DOHH2 (cell line): ENCODE data around the gene RTP4.

ENCODE experiments used
- H3F3A ChIP-seq: fragments of 200-600 bp; sonication (generic), shearing (Covaris generic); 2 replicates; pipeline ENCODE4 v1.6.0; 2016; ENCODE audit warnings: antibody characterized with exemption, mild to moderate bottlenecking; ENCODE audit not compliant: control insufficient read depth, insufficient read depth
- H3K27ac ChIP-seq: fragments of 200-600 bp; sonication (generic); 2 replicates; pipeline ENCODE4 v1.5.1; 2014; ENCODE audit warnings: low read depth, mild to moderate bottlenecking, low read length, moderate library complexity
- H3K27me3 ChIP-seq: fragments of 200-600 bp; sonication (generic); 2 replicates; pipeline ENCODE4 v1.6.1; 2014; ENCODE audit warnings: mild to moderate bottlenecking, low read length, mixed read lengths; ENCODE audit not compliant: control insufficient read depth
- H3K36me3 ChIP-seq: fragments of 200-600 bp; sonication (generic); 2 replicates; pipeline ENCODE4 v1.6.1; 2014; ENCODE audit warnings: mild to moderate bottlenecking, low read length, moderate library complexity, mixed read lengths; ENCODE audit not compliant: control insufficient read depth
- H3K4me1 ChIP-seq: fragments of 200-600 bp; sonication (generic); 2 replicates; pipeline ENCODE4 v1.6.1; 2014; ENCODE audit warnings: mild to moderate bottlenecking, low read length, mixed read lengths; ENCODE audit not compliant: control insufficient read depth
- H3K4me2 ChIP-seq: fragments of 200-600 bp; sonication (generic); 2 replicates; pipeline ENCODE4 v1.6.0; 2014; ENCODE audit warnings: mild to moderate bottlenecking, low read length, moderate library complexity
- H3K4me3 ChIP-seq: fragments of 200-600 bp; sonication (generic); 2 replicates; pipeline ENCODE4 v1.5.1; 2014; ENCODE audit warnings: mild to moderate bottlenecking, low read length, mixed read lengths
- H3K79me2 ChIP-seq: fragments of 200-600 bp; sonication (generic); 2 replicates; pipeline ENCODE4 v1.6.1; 2014; ENCODE audit warnings: mild to moderate bottlenecking, low read length, mixed read lengths; ENCODE audit not compliant: control insufficient read depth
- H3K9me2 ChIP-seq: fragments of 200-600 bp; sonication (generic); replicated peaks from 2 replicates; pipeline ENCODE4 v1.6.1; 2014; ENCODE audit warnings: mild to moderate bottlenecking, low read length, mixed read lengths; ENCODE audit not compliant: control insufficient read depth
- H3K9me3 ChIP-seq: fragments of 200-600 bp; sonication (generic); 2 replicates; pipeline ENCODE4 v1.6.1; 2014; ENCODE audit warnings: antibody characterized with exemption, low read length, mixed read lengths; ENCODE audit not compliant: control insufficient read depth, insufficient read depth
- H4K20me1 ChIP-seq: fragments of 200-600 bp; sonication (generic); 2 replicates; pipeline ENCODE4 v1.6.0; 2014; ENCODE audit warnings: low read depth, mild to moderate bottlenecking, antibody characterized with exemption, low read length, moderate library complexity; ENCODE audit not compliant: control insufficient read depth, insufficient read depth
- EZH2phosphoT487 ChIP-seq: fragments of 200-600 bp; sonication (generic); IDR thresholded peaks from 2 replicates; pipeline ENCODE4 v1.6.1; 2017; ENCODE audit warnings: borderline replicate concordance, mild to moderate bottlenecking, antibody characterized with exemption, low read length, moderate library complexity, mixed read lengths
- TF ChIP-seq, protein P1 (sequence below): fragments of 200-600 bp; sonication (generic); IDR thresholded peaks from one replicate; pipeline ENCODE4 v1.5.1; 2014; ENCODE audit warnings: antibody characterized with exemption, mild to moderate bottlenecking, low read depth, low read length; ENCODE audit not compliant: poor library complexity, severe bottlenecking

The RTP4 gene

DNA sequence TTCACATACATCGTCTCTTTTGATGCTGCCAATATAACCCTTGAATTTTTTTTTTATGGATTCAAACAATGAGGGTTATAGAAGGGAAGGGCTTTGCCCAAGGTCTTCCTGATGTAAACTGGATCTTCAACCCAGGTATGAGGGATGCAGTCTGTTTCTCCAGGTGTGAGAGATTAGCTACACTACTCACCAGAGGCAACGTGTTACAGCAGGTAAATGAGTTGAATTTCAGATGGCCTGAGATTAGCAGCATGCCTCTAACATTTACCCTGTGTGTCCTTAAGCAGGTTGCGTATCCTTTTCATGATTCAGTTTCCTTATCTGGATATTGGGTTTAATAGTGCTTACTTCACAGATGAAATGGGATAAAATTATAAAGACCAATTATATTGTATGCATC, 1.9 kb downstream of the RTP4 start:
- TF ChIP-seq, protein P1, sequence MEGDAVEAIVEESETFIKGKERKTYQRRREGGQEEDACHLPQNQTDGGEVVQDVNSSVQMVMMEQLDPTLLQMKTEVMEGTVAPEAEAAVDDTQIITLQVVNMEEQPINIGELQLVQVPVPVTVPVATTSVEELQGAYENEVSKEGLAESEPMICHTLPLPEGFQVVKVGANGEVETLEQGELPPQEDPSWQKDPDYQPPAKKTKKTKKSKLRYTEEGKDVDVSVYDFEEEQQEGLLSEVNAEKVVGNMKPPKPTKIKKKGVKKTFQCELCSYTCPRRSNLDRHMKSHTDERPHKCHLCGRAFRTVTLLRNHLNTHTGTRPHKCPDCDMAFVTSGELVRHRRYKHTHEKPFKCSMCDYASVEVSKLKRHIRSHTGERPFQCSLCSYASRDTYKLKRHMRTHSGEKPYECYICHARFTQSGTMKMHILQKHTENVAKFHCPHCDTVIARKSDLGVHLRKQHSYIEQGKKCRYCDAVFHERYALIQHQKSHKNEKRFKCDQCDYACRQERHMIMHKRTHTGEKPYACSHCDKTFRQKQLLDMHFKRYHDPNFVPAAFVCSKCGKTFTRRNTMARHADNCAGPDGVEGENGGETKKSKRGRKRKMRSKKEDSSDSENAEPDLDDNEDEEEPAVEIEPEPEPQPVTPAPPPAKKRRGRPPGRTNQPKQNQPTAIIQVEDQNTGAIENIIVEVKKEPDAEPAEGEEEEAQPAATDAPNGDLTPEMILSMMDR: no peak
- TF ChIP-seq EZH2phosphoT487: no peak
- H3K4me2 ChIP-seq: no peak overlapping the region
- no peaks in the 10 kb centered on the region for H3F3A ChIP-seq
- no peaks in the 10 kb centered on the region for H4K20me1 ChIP-seq
- H3K36me3 ChIP-seq: no peaks in the 10 kb centered on the region
- no peaks in the 10 kb centered on the region for H3K9me3 ChIP-seq
- no peaks in the 10 kb centered on the region for H3K79me2 ChIP-seq
- H3K9me2 ChIP-seq: no peaks in the 10 kb centered on the region
- no peak overlapping the region for H3K4me3 ChIP-seq
- H3K27ac ChIP-seq: no peak overlapping the region
- H3K4me1 ChIP-seq: no peaks in the 10 kb centered on the region
- no peaks in the 10 kb centered on the region for H3K27me3 ChIP-seq

DNA sequence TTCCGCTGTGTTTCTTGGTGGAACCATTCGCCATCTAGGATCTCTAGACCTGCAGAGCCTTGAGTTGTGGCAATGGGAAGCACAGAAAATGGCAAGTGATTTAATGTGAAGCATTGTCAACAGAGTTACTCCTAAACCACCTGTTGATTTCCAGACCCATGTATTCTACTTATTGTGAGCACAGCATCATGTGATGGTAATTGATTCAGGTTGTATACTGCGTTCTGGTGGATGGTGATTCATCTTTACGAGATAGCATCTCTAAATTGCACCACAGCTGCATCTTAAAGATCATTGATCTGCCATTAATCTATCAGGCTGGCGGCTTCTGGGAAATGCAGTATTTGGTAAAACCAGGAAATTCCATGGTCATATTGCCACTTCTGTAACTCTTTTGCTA, 7.4 kb downstream of the RTP4 start:
- Histone ChIP-seq H3K9me2 (no peaks in the 10 kb centered on the region), H3K79me2 (no peaks in the 10 kb centered on the region), H3K36me3 (no peaks in the 10 kb centered on the region), H3K4me2 (no peak overlapping the region), H3F3A (no peaks in the 10 kb centered on the region), H3K9me3 (no peaks in the 10 kb centered on the region), H3K27me3 (no peaks in the 10 kb centered on the region), H3K4me1 (no peaks in the 10 kb centered on the region), H3K4me3 (no peak overlapping the region), H3K27ac (no peak overlapping the region), H4K20me1 (no peaks in the 10 kb centered on the region)
- TF ChIP-seq EZH2phosphoT487: no peak
- TF ChIP-seq, protein P1: no peak

DNA sequence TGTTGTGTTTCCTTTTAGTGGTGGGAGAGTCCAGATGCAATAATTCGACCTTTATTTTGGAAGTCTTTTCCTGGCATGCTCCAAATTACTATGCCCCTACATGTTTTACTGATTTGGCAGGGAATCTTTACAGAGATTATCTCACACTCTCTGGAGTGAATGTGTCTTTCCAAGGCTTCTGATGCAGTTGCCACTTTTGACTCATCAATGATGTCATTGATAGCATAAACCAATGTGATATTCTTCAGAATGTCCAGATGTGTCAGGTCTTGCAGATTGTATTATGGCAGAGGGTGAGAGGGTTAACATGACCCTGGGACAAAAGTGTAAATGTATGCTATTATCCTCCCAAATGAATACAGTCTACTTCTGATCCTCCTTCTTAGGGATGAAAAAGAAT, 9.7 kb downstream of the RTP4 start:
- H3K9me3 ChIP-seq: no peaks in the 10 kb centered on the region
- H3F3A ChIP-seq: no peaks in the 10 kb centered on the region
- H3K4me1 ChIP-seq: no peaks in the 10 kb centered on the region
- no peaks in the 10 kb centered on the region for H4K20me1 ChIP-seq
- no peaks in the 10 kb centered on the region for H3K9me2 ChIP-seq
- H3K4me2 ChIP-seq: no peak overlapping the region
- H3K27me3 ChIP-seq: no peaks in the 10 kb centered on the region
- no peak overlapping the region for H3K4me3 ChIP-seq
- no peak for TF ChIP-seq EZH2phosphoT487
- TF ChIP-seq, protein P1: no peak
- no peaks in the 10 kb centered on the region for H3K36me3 ChIP-seq
- H3K79me2 ChIP-seq: no peaks in the 10 kb centered on the region
- H3K27ac ChIP-seq: no peak overlapping the region

DNA sequence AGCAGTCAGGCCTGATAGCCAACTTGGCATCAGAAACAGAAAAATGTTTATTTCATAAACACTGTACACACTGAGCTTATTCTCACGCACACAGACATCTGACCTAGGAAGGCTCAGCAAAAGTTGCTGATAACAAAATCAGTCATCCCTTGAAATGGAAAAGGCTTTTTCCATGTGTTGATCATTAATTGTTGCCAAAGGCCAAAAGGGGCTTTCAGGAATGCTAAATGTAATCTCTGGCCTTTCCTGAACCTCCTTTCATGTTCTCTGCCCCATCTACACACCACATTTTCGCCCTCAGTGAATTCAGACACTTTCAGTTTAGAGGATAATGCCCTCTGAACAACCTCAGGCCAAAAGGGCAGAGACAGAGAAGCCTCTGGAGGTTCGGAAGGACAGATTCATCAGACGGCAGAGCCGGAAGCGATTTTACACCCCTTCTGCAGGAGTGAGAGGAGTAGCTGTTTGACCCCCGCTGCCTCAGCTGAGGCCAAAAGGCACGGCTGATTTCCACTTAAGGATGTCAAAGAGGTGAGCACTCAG, 14.5 kb downstream of the RTP4 start:
- Histone ChIP-seq H3K4me3 (no peak overlapping the region), H3K36me3 (no peaks in the 10 kb centered on the region), H3K79me2 (no peaks in the 10 kb centered on the region), H3K27ac (no peak overlapping the region), H3K27me3 (no peaks in the 10 kb centered on the region), H3K9me2 (no peaks in the 10 kb centered on the region), H3K9me3 (no peaks in the 10 kb centered on the region), H3K4me2 (no peak overlapping the region), H3K4me1 (no peaks in the 10 kb centered on the region), H3F3A (no peaks in the 10 kb centered on the region), H4K20me1 (no peaks in the 10 kb centered on the region)
- TF ChIP-seq, protein P1: no peak
- no peak for TF ChIP-seq EZH2phosphoT487
